Ovary (tissue), 9 donors: Measurements from ENCODE around the gene SCRN2. TPM values are rescaled to one million over a fixed set of nuclear protein-coding genes. Genes with fewer than 3 reads are reported as not detected.

Experiments
- DNase-seq, 5 donors: peaks; one replicate each; pipeline ENCODE4 v3.0.0-alpha.2; 2019 to 2020
- H3K27ac ChIP-seq, 2 donors: fragments of 200-600 bp; one replicate each; pipeline versions ENCODE4 v1.5.1 to v1.8.0; 2019 to 2022
- H3K27me3 ChIP-seq: fragments of 200-600 bp; one replicate; pipeline ENCODE4 v1.8.0; 2022
- H3K36me3 ChIP-seq: fragments of 200-600 bp; sonication (generic); one replicate; pipeline ENCODE4 v1.5.1; 2019
- H3K4me1 ChIP-seq: one replicate; pipeline ENCODE4 v1.8.1; 2013; ENCODE audit warnings: mild to moderate bottlenecking, moderate library complexity; ENCODE audit not compliant: insufficient read depth
- H3K4me3 ChIP-seq: fragments of 200-600 bp; sonication (generic); one replicate; pipeline ENCODE4 v1.5.1; 2017
- H3K9me3 ChIP-seq, 2 donors: fragments of 200-600 bp in 1 of 2; sonication (generic) in 1 of 2; one replicate each; pipeline versions ENCODE4 v1.5.1 to v1.8.1; 2013 to 2019; ENCODE audit warnings: mild to moderate bottlenecking in 1 of 2, moderate library complexity in 1 of 2
- CTCF ChIP-seq, 3 donors: fragments of 450-650 bp in 2 of 3; fragments of 200-600 bp in 1 of 3; IDR thresholded peaks; one replicate each; pipeline versions ENCODE4 v1.5.1 to v1.8.0; 2016 to 2022; ENCODE audit warnings: antibody characterized with exemption in 3 of 3, mild to moderate bottlenecking in 1 of 3
- EP300 ChIP-seq: sonication (generic); formaldehyde crosslinking; IDR thresholded peaks from one replicate; pipeline ENCODE4 v1.6.1; 2017; ENCODE audit warnings: antibody characterized with exemption
- POLR2A ChIP-seq: fragments of 450-650 bp; IDR thresholded peaks from one replicate; pipeline ENCODE4 v1.6.1; 2017; ENCODE audit warnings: antibody characterized with exemption, mild to moderate bottlenecking, moderate library complexity
- WGBS, 3 donors: extraction: QIAGEN DNeasy Blood & Tissue Kit in 1 of 3; methylation state at CpG; one replicate each; pipeline versions ENCODE4 v1.1.5 to v1.1.7; 2013 to 2017; 5-methylcytosine and 5-hydroxymethylcytosine counted together
- intact Hi-C, 4 donors: fragments of 100-400 bp; cut with DNase I; formaldehyde crosslinking; loops; one replicate each; pipeline versions ENCODE4 v1.11.0 to v1.15.1; 2022 to 2023
- polyA plus RNA-seq, 2 donors: library from polyadenylated mRNA; stranded (reverse); fragments of 200-250 nt in 1 of 2; fragments of 350-450 nt in 1 of 2; fragmentation: Illumina TruSeq in 1 of 2; extraction: RNeasy Lipid Tissue Mini Kit (QIAGEN cat#74804) in 1 of 2; gene quantifications; one replicate each; pipeline ENCODE4 v1.2.3, GENCODE V29; 2013 to 2014
- total RNA-seq, 7 donors: library from RNA; depleted of rRNA in 2 of 7; stranded (reverse); fragments of >200 nt in 2 of 7; fragmentation: NEBNext Ultra II Directional in 3 of 7; extraction: Animal tissue kit (Norgen Biotek cat#: 25700) in 3 of 7; gene quantifications; one replicate each; pipeline versions ENCODE4 v1.1.0 to v1.2.4, GENCODE V29; 2016 to 2023
- donor health status: DM: no; HTN: no; CAD: no; lungs with moderate emphysema.
- donor health status: DM: no; HTN: no; CAD: no.
- donor health status: Bipolar disorder and iron deficiency.
- donor health status: DM: yes; HTN: yes; CAD: no.
- donor health status: DM: no; HTN: no; CAD: no.
- donor health status: DM: yes; HTN: yes; CAD: no.

Gene SCRN2
- total and polyA plus RNA-seq, 9 donors, result 5.6 to 45.5 (median 36.8) TPM

GRCh38 chr17:47807421-47807820, 33.7 kb downstream of the SCRN2 start:
- H3K36me3 ChIP-seq, result no peaks in the 10 kb centered on the region
- no peaks in the 10 kb centered on the region for H3K4me1 ChIP-seq
- no peak overlapping the region for H3K4me3 ChIP-seq
- H3K9me3 ChIP-seq, result no peaks in the 10 kb centered on the region
- intact Hi-C loops, result no loop called here
- H3K27ac ChIP-seq, result no peak overlapping the region
- no peaks in the 10 kb centered on the region for H3K27me3 ChIP-seq
- 73 to 81% (median 77%) methylated on average over 11 of the region's 11 CpGs for WGBS, 3 donors
- no peak for DNase-seq
- TF ChIP-seq POLR2A, result no peak
- no peak for TF ChIP-seq CTCF (IDR thresholded peaks at IDR 0.05)
- TF ChIP-seq EP300, result no peak

- no peak overlapping the region for H3K4me3 ChIP-seq
- 77 to 86% (median 82%) methylated on average over 9 of the region's 9 CpGs for WGBS, 3 donors
- H3K9me3 ChIP-seq, result no peaks in the 10 kb centered on the region
- no peaks in the 10 kb centered on the region for H3K4me1 ChIP-seq
- no peaks in the 10 kb centered on the region for H3K36me3 ChIP-seq
- H3K27ac ChIP-seq, result no peak overlapping the region
- intact Hi-C loops, result no loop called here
- H3K27me3 ChIP-seq, result no peaks in the 10 kb centered on the region
- TF ChIP-seq EP300 (no peak), POLR2A (no peak), CTCF (IDR thresholded peaks at IDR 0.05) (no peak)
- DNase-seq, result no peak
Observed at GRCh38 chr17:47806913-47807255, 34.2 kb downstream of the SCRN2 start.

- H3K27ac ChIP-seq, result no peak overlapping the region
- H3K4me1 ChIP-seq, result no peaks in the 10 kb centered on the region
- TF ChIP-seq POLR2A (no peak), CTCF (IDR thresholded peaks at IDR 0.05) (no peak), EP300 (no peak)
- H3K27me3 ChIP-seq, result no peaks in the 10 kb centered on the region
- H3K9me3 ChIP-seq, result no peaks in the 10 kb centered on the region
- no peak for DNase-seq
- 83 to 84% (median 83%) methylated on average over 16 of the region's 16 CpGs for WGBS, 3 donors
- no peak overlapping the region for H3K4me3 ChIP-seq
- H3K36me3 ChIP-seq, result no peaks in the 10 kb centered on the region
- intact Hi-C loops, result no loop called here
Observed at GRCh38 chr17:47806026-47806912, 34.8 kb downstream of the SCRN2 start.

GRCh38 chr17:47804461-47804860, 36.6 kb downstream of the SCRN2 start:
- TF ChIP-seq EP300 (no peak), CTCF (IDR thresholded peaks at IDR 0.05) (no peak), POLR2A (no peak)
- WGBS, 3 donors, result 64 to 71% (median 64%) methylated on average over 3 of the region's 3 CpGs
- no peak overlapping the region for H3K4me3 ChIP-seq
- no peaks in the 10 kb centered on the region for H3K36me3 ChIP-seq
- no peak for DNase-seq
- intact Hi-C loops, result no loop called here
- H3K9me3 ChIP-seq, result no peaks in the 10 kb centered on the region
- no peak overlapping the region for H3K27ac ChIP-seq
- H3K4me1 ChIP-seq, result no peaks in the 10 kb centered on the region
- no peaks in the 10 kb centered on the region for H3K27me3 ChIP-seq
